ENCODE results near the gene LRFN5.

The LRFN5 gene

GRCh38 chr14:41604721-41605531 lies 1.8 kb upstream of the LRFN5 start:
- no peak overlapping the region for H3K27ac ChIP-seq (ENCODE audit: low read length)
- TF ChIP-seq EZH2 (optimal IDR thresholded peaks at IDR 0.05; ENCODE audit: low read depth, low read length) (no peak), EZH2phosphoT487 (IDR thresholded peaks at IDR 0.05; ENCODE audit: low read length) (no peak), CTCF (IDR thresholded peaks at IDR 0.05; ENCODE audit: low read length) (no peak)
- H3K4me3 ChIP-seq (ENCODE audit: low read length), result no peak overlapping the region
- no peaks in the 10 kb centered on the region for H3K4me1 ChIP-seq (ENCODE audit: low read length)
- H3K9me2 ChIP-seq (replicated peaks; ENCODE audit: insufficient read depth, low read length), result no peaks in the 10 kb centered on the region
- H3K36me3 ChIP-seq (replicated peaks; ENCODE audit: insufficient read depth, low read length), result no peaks in the 10 kb centered on the region
- H4K20me1 ChIP-seq (ENCODE audit: insufficient read depth, low read length), result no peaks in the 10 kb centered on the region
- no peak overlapping the region for H3K4me2 ChIP-seq (ENCODE audit: low read depth, low read length)
- no peak overlapping the region for H2AFZ ChIP-seq (ENCODE audit: low read length)
- H3K9ac ChIP-seq (ENCODE audit: low read length), result no peak overlapping the region
- no peaks in the 10 kb centered on the region for H3F3A ChIP-seq (ENCODE audit: insufficient read depth, low read length)
- H3K27me3 ChIP-seq (replicated peaks; ENCODE audit: insufficient read depth, low read length), result no peaks in the 10 kb centered on the region; the same call in 1 of the 2 replicates
- H3K79me2 ChIP-seq (ENCODE audit: low read length), result no peaks in the 10 kb centered on the region
- no peaks in the 10 kb centered on the region for H3K9me3 ChIP-seq (replicated peaks; ENCODE audit: insufficient read depth, low read length)
- no peak for DNase-seq

- Histone ChIP-seq H3K27ac (ENCODE audit: low read length) (no peak overlapping the region), H3K36me3 (replicated peaks; ENCODE audit: insufficient read depth, low read length) (no peaks in the 10 kb centered on the region), H3K4me1 (ENCODE audit: low read length) (no peaks in the 10 kb centered on the region), H3K9me3 (replicated peaks; ENCODE audit: insufficient read depth, low read length) (no peaks in the 10 kb centered on the region), H3K9me2 (replicated peaks; ENCODE audit: insufficient read depth, low read length) (no peaks in the 10 kb centered on the region), H2AFZ (ENCODE audit: low read length) (no peak overlapping the region), H3K27me3 (replicated peaks; ENCODE audit: insufficient read depth, low read length) (no peaks in the 10 kb centered on the region; the same call in 1 of the 2 replicates), H3K79me2 (ENCODE audit: low read length) (no peaks in the 10 kb centered on the region), H3K9ac (ENCODE audit: low read length) (no peak overlapping the region), H4K20me1 (ENCODE audit: insufficient read depth, low read length) (no peaks in the 10 kb centered on the region), H3F3A (ENCODE audit: insufficient read depth, low read length) (no peaks in the 10 kb centered on the region), H3K4me2 (ENCODE audit: low read depth, low read length) (peak overlapping the region; percentile 65), H3K4me3 (ENCODE audit: low read length) (no peak overlapping the region)
- no peak for DNase-seq
- TF ChIP-seq EZH2phosphoT487 (IDR thresholded peaks at IDR 0.05; ENCODE audit: low read length) (no peak), EZH2 (optimal IDR thresholded peaks at IDR 0.05; ENCODE audit: low read depth, low read length) (no peak), CTCF (IDR thresholded peaks at IDR 0.05; ENCODE audit: low read length) (no peak)
These were observed 960 bp upstream of the LRFN5 start for GRCh38 chr14:41605550-41606281.

GRCh38 chr14:41606282-41606531 lies 469 bp upstream of the LRFN5 start:
- no peaks in the 10 kb centered on the region for H3K9me3 ChIP-seq (replicated peaks; ENCODE audit: insufficient read depth, low read length)
- no peaks in the 10 kb centered on the region for H3K9me2 ChIP-seq (replicated peaks; ENCODE audit: insufficient read depth, low read length)
- peak overlapping the region; percentile 65 for H3K4me2 ChIP-seq (ENCODE audit: low read depth, low read length)
- H3K27me3 ChIP-seq (replicated peaks; ENCODE audit: insufficient read depth, low read length), result no peaks in the 10 kb centered on the region; the same call in 1 of the 2 replicates
- no peak overlapping the region for H3K27ac ChIP-seq (ENCODE audit: low read length)
- H3K36me3 ChIP-seq (replicated peaks; ENCODE audit: insufficient read depth, low read length), result no peaks in the 10 kb centered on the region
- H4K20me1 ChIP-seq (ENCODE audit: insufficient read depth, low read length), result no peaks in the 10 kb centered on the region
- H3K9ac ChIP-seq (ENCODE audit: low read length), result no peak overlapping the region
- no peak overlapping the region for H2AFZ ChIP-seq (ENCODE audit: low read length)
- DNase-seq, result no peak
- peak overlapping the region; percentile 54; the same call in 1 of the 2 replicates for H3K4me3 ChIP-seq (ENCODE audit: low read length)
- H3K79me2 ChIP-seq (ENCODE audit: low read length), result no peaks in the 10 kb centered on the region
- TF ChIP-seq EZH2 (optimal IDR thresholded peaks at IDR 0.05; ENCODE audit: low read depth, low read length), result no peak
- TF ChIP-seq EZH2phosphoT487 (IDR thresholded peaks at IDR 0.05; ENCODE audit: low read length), result no peak
- TF ChIP-seq CTCF (IDR thresholded peaks at IDR 0.05; ENCODE audit: low read length), result no peak
- no peaks in the 10 kb centered on the region for H3K4me1 ChIP-seq (ENCODE audit: low read length)
- no peaks in the 10 kb centered on the region for H3F3A ChIP-seq (ENCODE audit: insufficient read depth, low read length)

Data from MM.1S (cell line).